Loucy (cell line): Measurements from ENCODE around the gene BEST1.

ENCODE experiments used
- CTCF ChIP-seq: fragments of 200-600 bp; sonication (generic); conservative IDR thresholded peaks from 2 replicates; pipeline ENCODE4 v1.5.1; 2014; ENCODE audit warnings: mild to moderate bottlenecking, antibody characterized with exemption, low read length
- EZH2phosphoT487 ChIP-seq: fragments of 200-600 bp; IDR thresholded peaks from 2 replicates; pipeline ENCODE4 v1.6.1; 2018; ENCODE audit warnings: antibody characterized with exemption, mild to moderate bottlenecking, moderate library complexity, borderline replicate concordance

- TF ChIP-seq CTCF, result no peak
- TF ChIP-seq EZH2phosphoT487, result no peak
These were observed 11.5 kb downstream of the BEST1 start for GRCh38 chr11:61961570-61962212.
